Thymus (tissue), 11 donors: Measurements from ENCODE around the gene ACIN1. TPM values are rescaled to one million over a fixed set of nuclear protein-coding genes. Genes with fewer than 3 reads are reported as not detected.
A peak's percentile ranks its signal among the peaks of the same experiment; 100 is the strongest.

Experiments used
- DNase-seq, 9 donors: peaks; one replicate each; pipeline ENCODE4 v3.0.0-alpha.2; 2013; ENCODE audit warnings: low spot score in 9 of 9, low read depth in 6 of 9, missing footprints in 1 of 9
- H3K27ac ChIP-seq, 2 donors: one replicate each; pipeline ENCODE4 v1.5.1; 2013; ENCODE audit warnings: control low read depth in 1 of 2, low read depth in 1 of 2, low read length in 1 of 2, mild to moderate bottlenecking in 1 of 2, moderate library complexity in 1 of 2
- H3K27me3 ChIP-seq, 2 donors: one replicate each; pipeline ENCODE4 v1.5.1; 2013; ENCODE audit warnings: low read length in 1 of 2; ENCODE audit not compliant: control insufficient read depth in 2 of 2, insufficient read depth in 1 of 2
- H3K36me3 ChIP-seq, 2 donors: one replicate each; pipeline ENCODE4 v1.5.1; 2013; ENCODE audit warnings: low read length in 1 of 2, mild to moderate bottlenecking in 1 of 2, moderate library complexity in 1 of 2; ENCODE audit not compliant: control insufficient read depth in 2 of 2, insufficient read depth in 2 of 2
- H3K4me1 ChIP-seq, 2 donors: one replicate each; pipeline ENCODE4 v1.5.1; 2013; ENCODE audit warnings: low read length in 2 of 2; ENCODE audit not compliant: control insufficient read depth in 2 of 2, insufficient read depth in 2 of 2
- H3K4me3 ChIP-seq, 2 donors: one replicate each; pipeline ENCODE4 v1.5.1; 2013; ENCODE audit warnings: low read length in 2 of 2, control low read depth in 1 of 2, mild to moderate bottlenecking in 1 of 2
- H3K9me3 ChIP-seq, 2 donors: one replicate each; pipeline ENCODE4 v1.5.1; 2013; ENCODE audit warnings: low read length in 1 of 2, mild to moderate bottlenecking in 1 of 2; ENCODE audit not compliant: control insufficient read depth in 2 of 2, insufficient read depth in 1 of 2
- WGBS: extraction: QIAGEN DNeasy Blood & Tissue Kit; methylation state at CpG from one replicate; pipeline ENCODE4 v1.1.7; 2013; 5-methylcytosine and 5-hydroxymethylcytosine counted together
- polyA plus RNA-seq: library from polyadenylated mRNA; stranded (reverse); fragments of 200-250 nt; gene quantifications from one replicate; pipeline ENCODE4 v1.2.3, GENCODE V29; 2013
- total RNA-seq: library from RNA; stranded (reverse); fragments of 120-200 nt; gene quantifications from one replicate; pipeline ENCODE4 v1.2.4, GENCODE V29; 2013
- donor health status: healthy.

The ACIN1 gene
- total and polyA plus RNA-seq, 2 donors = 75.6 to 123 TPM

GRCh38 chr14:23043754-23044153, 51.2 kb downstream of the ACIN1 start:
- H3K9me3 ChIP-seq = peaks cover 0 to 4% of the 10 kb centered on the region in 2 donors
- no peak for DNase-seq
- peak overlapping the region in 1 of 2 donors; percentile 55 for H3K27ac ChIP-seq
- peaks cover 0 to 10% of the 10 kb centered on the region in 2 donors for H3K27me3 ChIP-seq
- H3K36me3 ChIP-seq = no peaks in the 10 kb centered on the region
- 98% methylated on average over 3 of the region's 3 CpGs for WGBS
- no peaks in the 10 kb centered on the region for H3K4me1 ChIP-seq
- peak overlapping the region in 1 of 2 donors; percentile 35 for H3K4me3 ChIP-seq

- no peak for DNase-seq
- 97% methylated on average over 6 of the region's 6 CpGs for WGBS
- Histone ChIP-seq H3K4me1 (no peaks in the 10 kb centered on the region), H3K9me3 (peaks cover 0 to under 1% of the 10 kb centered on the region in 2 donors), H3K27me3 (peaks cover 0 to 8% of the 10 kb centered on the region in 2 donors), H3K27ac (peak overlapping the region in 1 of 2 donors; percentile 55), H3K36me3 (no peaks in the 10 kb centered on the region), H3K4me3 (peak overlapping the region in 1 of 2 donors; percentile 35)
Measured at GRCh38 chr14:23043145-23043544, 51.8 kb downstream of the ACIN1 start.

- WGBS = 96% methylated on average over 36 of the region's 36 CpGs
Measured at GRCh38 chr14:23042162-23042965, 52.6 kb downstream of the ACIN1 start, which contains the start of gene PSMB11. Gene PSMB11 (plus strand): TSS chr14:23042212. CDS start chr14:23042226, 14 bp downstream.

GRCh38 chr14:23041729-23042128, 53.2 kb downstream of the ACIN1 start:
- Histone ChIP-seq H3K4me3 (no peak overlapping the region), H3K36me3 (no peaks in the 10 kb centered on the region), H3K27me3 (no peaks in the 10 kb centered on the region), H3K27ac (peak overlapping the region in 1 of 2 donors; percentile 7), H3K4me1 (no peaks in the 10 kb centered on the region), H3K9me3 (no peaks in the 10 kb centered on the region)
- WGBS = 88% methylated on average over 8 of the region's 8 CpGs
- no peak for DNase-seq

More at GRCh38 chr14:23042162-23042965, 52.6 kb downstream of the ACIN1 start, which contains the start of gene PSMB11:
- Histone ChIP-seq H3K4me1 (no peaks in the 10 kb centered on the region), H3K9me3 (no peaks in the 10 kb centered on the region), H3K4me3 (peak within 1 kb of the TSS in 1 of 2 donors; percentile 35), H3K36me3 (no peaks in the 10 kb centered on the region), H3K27ac (peak within 1 kb of the TSS in 1 of 2 donors; percentile 55), H3K27me3 (peaks cover 0 to 4% of the 10 kb centered on the region in 2 donors)
- DNase-seq = no peak

- DNase-seq = no peak
- Histone ChIP-seq H3K27me3 (no peaks in the 10 kb centered on the region), H3K27ac (no peak overlapping the region), H3K36me3 (no peaks in the 10 kb centered on the region), H3K4me1 (peaks cover 0 to 1% of the 10 kb centered on the region in 2 donors), H3K4me3 (no peak overlapping the region), H3K9me3 (no peaks in the 10 kb centered on the region)
- 97% methylated on average over 4 of the region's 4 CpGs for WGBS
Measured at GRCh38 chr14:23040100-23040499, 54.8 kb downstream of the ACIN1 start.

GRCh38 chr14:23035303-23036144, 59.4 kb downstream of the ACIN1 start:
- Histone ChIP-seq H3K4me3 (peak overlapping the region; percentile 82 to 90), H3K9me3 (no peaks in the 10 kb centered on the region), H3K27me3 (no peaks in the 10 kb centered on the region), H3K27ac (peak overlapping the region; percentile 95), H3K36me3 (peaks cover 20 to 29% of the 10 kb centered on the region in 2 donors), H3K4me1 (peaks cover 12 to 13% of the 10 kb centered on the region in 2 donors)
- no peak for DNase-seq
- WGBS = 77% methylated on average over 14 of the region's 14 CpGs

- peak; percentile 80 to 97 (median 92) for DNase-seq
- peaks cover 12 to 13% of the 10 kb centered on the region in 2 donors for H3K4me1 ChIP-seq
- no peaks in the 10 kb centered on the region for H3K27me3 ChIP-seq
- no peaks in the 10 kb centered on the region for H3K9me3 ChIP-seq
- peak within 1 kb of the TSS; percentile 82 to 90 for H3K4me3 ChIP-seq
- WGBS = under 1% methylated on average over 36 of the region's 36 CpGs
- peak within 1 kb of the TSS; percentile 95 for H3K27ac ChIP-seq
- peaks cover 21 to 31% of the 10 kb centered on the region in 2 donors for H3K36me3 ChIP-seq
Measured at GRCh38 chr14:23034498-23035302, 60.2 kb downstream of the ACIN1 start, which contains the start of gene PSMB5. Gene PSMB5 (minus strand): TSS chr14:23034900. CDS start chr14:23034881, 19 bp downstream.

- H3K27ac ChIP-seq = peak overlapping the region; percentile 95
- no peaks in the 10 kb centered on the region for H3K27me3 ChIP-seq
- peaks cover 12 to 16% of the 10 kb centered on the region in 2 donors for H3K4me1 ChIP-seq
- WGBS = 49% methylated on average over 17 of the region's 17 CpGs
- H3K4me3 ChIP-seq = peak overlapping the region; percentile 82 to 90
- H3K36me3 ChIP-seq = peaks cover 21 to 36% of the 10 kb centered on the region in 2 donors
- DNase-seq = no peak
- H3K9me3 ChIP-seq = no peaks in the 10 kb centered on the region
Measured at GRCh38 chr14:23033801-23034497, 61.0 kb downstream of the ACIN1 start.
